GM23338 (cell line): ENCODE measurements around the gene SCOC. TPM values are rescaled to one million over a fixed set of nuclear protein-coding genes. Genes with fewer than 3 reads are reported as not detected.

ENCODE experiments used
- polyA plus RNA-seq: library from polyadenylated mRNA; unstranded; fragments of >200 nt; fragmentation: Nextera tagmentation; extraction: Ambion mirVana; gene quantifications from 2 replicates; pipeline ENCODE4 v1.2.1, GENCODE V29; 2016
- total RNA-seq: library from RNA; depleted of rRNA; stranded (reverse); fragments of >200 nt; shearing (Covaris generic); gene quantifications from 2 replicates; pipeline ENCODE4 v1.2.3, GENCODE V29; 2014; rRNA removed

The SCOC gene
- total and polyA plus RNA-seq, 2 experiments from 2014 or later: 47.2 to 59.5 TPM

Other genes with a start within 250 kb of the SCOC start
- gene MAML3, start 219.5 kb upstream of the SCOC start, total RNA-seq: 3.7 and 6.5 TPM in 2 replicates
- gene MAML3, start 219.5 kb upstream of the SCOC start, polyA plus RNA-seq: 1.3 and 1.7 TPM in 2 replicates
- 2.5 and 4.0 TPM in 2 replicates for gene CLGN, start 54.0 kb downstream of the SCOC start, total RNA-seq
- gene CLGN, start 54.0 kb downstream of the SCOC start, polyA plus RNA-seq: 3.8 and 5.2 TPM in 2 replicates
- not detected in 2 replicates for gene MGAT4D, start 124.6 kb downstream of the SCOC start, total RNA-seq
- not detected in 2 replicates for gene MGAT4D, start 124.6 kb downstream of the SCOC start, polyA plus RNA-seq
- 22.7 and 28.9 TPM in 2 replicates for gene ELMOD2, start 150.5 kb downstream of the SCOC start, total RNA-seq
- gene ELMOD2, start 150.5 kb downstream of the SCOC start, polyA plus RNA-seq: 11.9 and 17.9 TPM in 2 replicates
- 0.21 TPM in 1 of 2 replicates, not detected in the other for gene UCP1, start 195.3 kb downstream of the SCOC start, total RNA-seq
- 0.40 TPM in 1 of 2 replicates, not detected in the other for gene UCP1, start 195.3 kb downstream of the SCOC start, polyA plus RNA-seq